Body of pancreas (tissue), 4 donors: Measurements from ENCODE around the gene ETFBKMT.

Experiments
- POLR2A ChIP-seq, 3 donors: fragments of 450-650 bp; IDR thresholded peaks; one replicate each; pipeline ENCODE4 v1.6.1; 2016; ENCODE audit warnings: antibody characterized with exemption in 3 of 3, mild to moderate bottlenecking in 2 of 3
- TF ChIP-seq, protein P1 (sequence below), 7 experiments: fragments of 450-650 bp in 4 of 7; fragments of 200-600 bp in 3 of 7; sonication (generic) in 3 of 7; IDR thresholded peaks; one replicate each; pipeline ENCODE4 v1.5.1; 2016 to 2019; ENCODE audit warnings: antibody characterized with exemption in 7 of 7

DNA sequence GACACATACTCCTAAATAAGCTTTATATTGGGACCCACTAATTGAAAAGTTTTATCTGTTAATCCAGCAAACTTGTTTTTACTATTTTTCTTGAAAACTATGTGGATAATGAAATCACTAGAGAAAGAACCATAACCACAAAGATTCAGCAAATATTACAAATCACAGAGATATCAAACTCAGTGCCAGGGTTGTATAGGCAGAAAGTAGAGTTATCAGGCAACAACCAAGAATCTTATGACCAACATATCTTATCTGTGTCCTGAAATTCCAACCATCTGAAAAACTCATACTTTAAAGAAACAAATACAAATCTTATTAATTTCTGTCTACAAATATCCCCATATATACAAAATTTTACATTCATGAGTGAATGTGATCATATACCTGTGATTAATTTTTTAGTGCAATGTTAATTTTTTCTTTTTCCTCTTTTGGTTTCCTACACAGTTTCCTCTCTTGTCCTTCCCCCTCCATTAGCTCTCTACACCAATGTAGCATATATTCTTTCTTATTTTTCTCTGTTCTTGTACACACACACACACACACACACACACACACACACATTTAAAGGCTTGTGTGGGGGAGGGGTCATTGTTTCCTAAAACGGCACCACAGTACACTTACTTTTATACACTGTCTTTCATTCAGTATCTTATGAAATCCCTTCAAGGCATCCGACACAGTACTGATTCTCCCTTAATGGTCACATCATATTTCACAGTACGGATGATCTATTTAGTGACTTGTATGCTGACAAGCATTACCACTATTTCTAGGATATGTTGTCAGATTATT lies 50.7 kb downstream of the ETFBKMT start:
- TF ChIP-seq, protein P1, sequence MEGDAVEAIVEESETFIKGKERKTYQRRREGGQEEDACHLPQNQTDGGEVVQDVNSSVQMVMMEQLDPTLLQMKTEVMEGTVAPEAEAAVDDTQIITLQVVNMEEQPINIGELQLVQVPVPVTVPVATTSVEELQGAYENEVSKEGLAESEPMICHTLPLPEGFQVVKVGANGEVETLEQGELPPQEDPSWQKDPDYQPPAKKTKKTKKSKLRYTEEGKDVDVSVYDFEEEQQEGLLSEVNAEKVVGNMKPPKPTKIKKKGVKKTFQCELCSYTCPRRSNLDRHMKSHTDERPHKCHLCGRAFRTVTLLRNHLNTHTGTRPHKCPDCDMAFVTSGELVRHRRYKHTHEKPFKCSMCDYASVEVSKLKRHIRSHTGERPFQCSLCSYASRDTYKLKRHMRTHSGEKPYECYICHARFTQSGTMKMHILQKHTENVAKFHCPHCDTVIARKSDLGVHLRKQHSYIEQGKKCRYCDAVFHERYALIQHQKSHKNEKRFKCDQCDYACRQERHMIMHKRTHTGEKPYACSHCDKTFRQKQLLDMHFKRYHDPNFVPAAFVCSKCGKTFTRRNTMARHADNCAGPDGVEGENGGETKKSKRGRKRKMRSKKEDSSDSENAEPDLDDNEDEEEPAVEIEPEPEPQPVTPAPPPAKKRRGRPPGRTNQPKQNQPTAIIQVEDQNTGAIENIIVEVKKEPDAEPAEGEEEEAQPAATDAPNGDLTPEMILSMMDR (IDR thresholded peaks at IDR 0.05) = no peak
- TF ChIP-seq POLR2A (IDR thresholded peaks at IDR 0.05) = no peak
